ENCODE results near the gene PRXL2B. TPM values are rescaled to one million over a fixed set of nuclear protein-coding genes. Genes with fewer than 3 reads are reported as not detected.

Gene PRXL2B
- total RNA-seq, 1 experiment from 2014 or later, result 12.3 TPM

- Histone ChIP-seq H3K9me3 (no peaks in the 10 kb centered on the region), H3K27me3 (peaks cover under 1% of the 10 kb centered on the region; the same call in 1 of the 2 replicates), H3K4me3 (no peak overlapping the region), H3K36me3 (no peaks in the 10 kb centered on the region)
- DNase-seq, result no peak
These were observed 2.3 kb downstream of the PRXL2B start for GRCh38 chr1:2588661-2589430.

GRCh38 chr1:2589431-2590232 lies 3.1 kb downstream of the PRXL2B start:
- no peak for DNase-seq
- Histone ChIP-seq H3K36me3 (no peaks in the 10 kb centered on the region), H3K4me3 (no peak overlapping the region), H3K9me3 (no peaks in the 10 kb centered on the region), H3K27me3 (no peaks in the 10 kb centered on the region)

GRCh38 chr1:2590233-2591141 lies 3.9 kb downstream of the PRXL2B start:
- H3K36me3 ChIP-seq, result no peaks in the 10 kb centered on the region
- no peaks in the 10 kb centered on the region for H3K27me3 ChIP-seq
- no peaks in the 10 kb centered on the region for H3K9me3 ChIP-seq
- H3K4me3 ChIP-seq, result no peak overlapping the region
- no peak for DNase-seq

GRCh38 chr1:2591233-2591580 lies 4.6 kb downstream of the PRXL2B start:
- no peak for DNase-seq
- H3K4me3 ChIP-seq, result no peak overlapping the region
- H3K9me3 ChIP-seq, result no peaks in the 10 kb centered on the region
- H3K36me3 ChIP-seq, result no peaks in the 10 kb centered on the region
- no peaks in the 10 kb centered on the region for H3K27me3 ChIP-seq

DNA sequence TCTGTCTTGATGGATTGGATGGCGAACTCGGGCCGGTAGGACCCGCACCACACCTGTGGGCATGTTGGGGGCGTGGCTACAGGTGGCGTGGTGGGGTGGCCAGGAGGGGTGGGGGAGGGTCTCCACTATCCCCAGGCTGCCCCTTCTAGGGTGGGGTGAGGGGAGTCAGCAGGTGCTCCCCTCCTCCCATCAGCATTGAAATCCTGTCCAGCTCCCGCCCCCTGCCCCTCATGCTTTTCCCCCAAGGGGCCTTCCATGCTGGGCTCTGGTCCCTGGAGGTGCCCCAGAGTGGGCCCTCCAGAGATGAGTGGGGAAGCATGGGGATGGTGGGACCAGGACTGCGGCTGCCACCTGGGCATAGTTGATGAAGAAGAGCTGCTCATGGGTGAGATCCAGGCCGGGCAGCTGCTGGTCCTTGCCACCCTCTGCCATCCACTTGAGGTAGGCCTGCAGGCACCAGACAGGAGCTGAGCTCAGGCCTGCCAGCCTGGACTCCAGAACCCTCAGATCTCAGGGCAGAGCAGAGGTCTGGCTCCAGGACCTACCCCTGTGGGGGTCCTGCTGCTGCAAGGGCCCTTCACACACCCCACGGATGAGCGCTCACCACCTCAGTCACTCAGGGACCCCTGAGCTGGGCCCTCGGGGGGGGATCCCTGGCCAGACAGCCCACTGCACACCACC lies 5.1 kb downstream of the PRXL2B start:
- H3K27me3 ChIP-seq, result no peaks in the 10 kb centered on the region
- no peak for DNase-seq
- H3K9me3 ChIP-seq, result no peaks in the 10 kb centered on the region
- H3K4me3 ChIP-seq, result no peak overlapping the region
- H3K36me3 ChIP-seq, result no peaks in the 10 kb centered on the region

DNA sequence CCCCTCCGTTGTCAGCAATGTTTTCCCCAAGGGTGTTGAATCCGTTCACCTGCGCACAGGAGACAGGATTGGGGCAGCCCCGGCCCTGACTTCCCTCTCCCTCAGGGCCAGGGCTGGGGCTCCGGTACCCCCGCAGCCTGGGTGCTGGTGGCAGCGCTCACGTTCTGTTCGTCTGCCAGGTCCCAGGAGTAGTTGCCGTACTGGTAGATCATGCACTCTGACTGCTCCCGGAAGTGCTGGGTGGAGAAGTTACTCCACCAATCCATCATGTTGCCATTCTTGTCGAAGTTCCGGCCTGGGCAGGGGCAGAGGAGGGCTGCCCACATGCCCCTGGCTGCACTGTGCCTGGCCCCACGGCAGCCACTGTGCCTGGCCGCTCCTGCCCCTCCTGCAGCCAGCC lies 6.1 kb downstream of the PRXL2B start:
- H3K4me3 ChIP-seq, result no peak overlapping the region
- no peaks in the 10 kb centered on the region for H3K36me3 ChIP-seq
- DNase-seq, result no peak
- H3K27me3 ChIP-seq, result no peaks in the 10 kb centered on the region
- H3K9me3 ChIP-seq, result no peaks in the 10 kb centered on the region

GRCh38 chr1:2593251-2593878 lies 6.8 kb downstream of the PRXL2B start:
- no peaks in the 10 kb centered on the region for H3K9me3 ChIP-seq
- no peak for DNase-seq

DNA sequence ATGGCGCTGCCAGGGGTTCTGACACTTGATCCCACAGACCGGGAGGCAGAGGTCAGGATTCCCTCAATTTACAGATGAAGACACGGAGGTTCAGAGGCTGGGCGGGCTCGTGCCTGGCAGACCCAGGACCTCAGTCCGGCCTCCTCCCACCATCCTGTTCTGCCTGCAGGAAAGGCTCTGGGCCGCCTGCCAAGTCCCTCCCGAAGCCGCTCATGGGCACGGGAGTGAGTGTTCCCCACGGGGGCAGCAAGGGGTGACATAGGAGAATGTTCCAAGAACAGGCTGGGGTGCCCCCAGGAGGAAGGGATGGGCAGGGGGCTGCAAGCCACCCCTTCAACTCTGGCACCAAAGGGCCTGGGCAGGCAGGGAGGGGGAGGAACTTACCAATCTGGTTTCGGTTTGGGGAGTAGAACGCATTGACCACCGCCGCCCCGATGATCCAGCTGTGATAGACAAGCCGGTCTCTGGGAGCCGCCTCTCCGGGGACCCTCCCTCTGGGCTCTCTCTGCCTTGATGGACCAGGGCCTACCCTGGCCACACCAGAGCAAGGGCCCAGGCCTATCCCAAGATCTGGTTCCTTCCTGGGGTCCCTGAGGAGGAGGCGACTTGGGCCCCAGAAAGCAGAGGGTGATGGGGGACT lies 7.5 kb downstream of the PRXL2B start:
- Histone ChIP-seq H3K9me3 (no peaks in the 10 kb centered on the region; the same call in 1 of the 2 replicates), H3K27me3 (no peaks in the 10 kb centered on the region), H3K4me3 (no peak overlapping the region), H3K36me3 (no peaks in the 10 kb centered on the region)
- DNase-seq, result no peak

More at GRCh38 chr1:2593251-2593878, 6.8 kb downstream of the PRXL2B start:
- Histone ChIP-seq H3K4me3 (no peak overlapping the region), H3K36me3 (no peaks in the 10 kb centered on the region), H3K27me3 (no peaks in the 10 kb centered on the region)

- DNase-seq, result no peak
- H3K27me3 ChIP-seq, result no peaks in the 10 kb centered on the region
These were observed 8.1 kb downstream of the PRXL2B start for GRCh38 chr1:2594641-2595131.

DNA sequence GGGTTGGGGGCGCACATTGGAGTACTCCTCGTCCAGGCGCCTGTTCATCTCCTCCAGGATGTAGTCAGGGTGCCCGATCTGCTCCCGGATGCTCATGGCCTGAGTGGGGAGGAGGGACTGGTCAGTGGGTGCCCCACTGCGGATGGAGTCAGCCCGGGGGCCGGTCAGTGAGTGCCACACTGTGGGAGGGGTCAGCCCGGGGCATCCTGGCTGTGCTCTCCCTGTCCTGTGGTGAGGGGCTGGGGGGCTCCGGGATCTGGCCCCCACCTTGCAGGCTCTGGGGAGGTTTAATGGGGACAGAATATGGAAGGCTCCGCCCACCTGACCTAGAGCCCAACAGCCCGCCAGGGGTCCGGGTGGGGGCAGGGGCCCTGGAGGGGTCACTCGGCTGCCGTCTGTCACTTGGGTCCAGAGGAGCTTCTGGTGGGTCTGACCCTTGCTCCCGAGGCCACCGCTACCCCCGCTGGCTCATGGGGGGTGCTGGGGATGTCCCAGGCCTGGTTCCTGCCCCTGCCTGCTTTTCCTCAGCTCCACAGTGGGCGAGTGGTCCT lies 8.8 kb downstream of the PRXL2B start:
- Histone ChIP-seq H3K27me3 (no peaks in the 10 kb centered on the region), H3K36me3 (no peaks in the 10 kb centered on the region), H3K9me3 (no peaks in the 10 kb centered on the region; the same call in 1 of the 2 replicates), H3K4me3 (no peak overlapping the region)
- DNase-seq, result no peak

More at GRCh38 chr1:2594641-2595131, 8.1 kb downstream of the PRXL2B start:
- Histone ChIP-seq H3K4me3 (no peak overlapping the region), H3K36me3 (no peaks in the 10 kb centered on the region), H3K9me3 (no peaks in the 10 kb centered on the region; the same call in 1 of the 2 replicates)

DNA sequence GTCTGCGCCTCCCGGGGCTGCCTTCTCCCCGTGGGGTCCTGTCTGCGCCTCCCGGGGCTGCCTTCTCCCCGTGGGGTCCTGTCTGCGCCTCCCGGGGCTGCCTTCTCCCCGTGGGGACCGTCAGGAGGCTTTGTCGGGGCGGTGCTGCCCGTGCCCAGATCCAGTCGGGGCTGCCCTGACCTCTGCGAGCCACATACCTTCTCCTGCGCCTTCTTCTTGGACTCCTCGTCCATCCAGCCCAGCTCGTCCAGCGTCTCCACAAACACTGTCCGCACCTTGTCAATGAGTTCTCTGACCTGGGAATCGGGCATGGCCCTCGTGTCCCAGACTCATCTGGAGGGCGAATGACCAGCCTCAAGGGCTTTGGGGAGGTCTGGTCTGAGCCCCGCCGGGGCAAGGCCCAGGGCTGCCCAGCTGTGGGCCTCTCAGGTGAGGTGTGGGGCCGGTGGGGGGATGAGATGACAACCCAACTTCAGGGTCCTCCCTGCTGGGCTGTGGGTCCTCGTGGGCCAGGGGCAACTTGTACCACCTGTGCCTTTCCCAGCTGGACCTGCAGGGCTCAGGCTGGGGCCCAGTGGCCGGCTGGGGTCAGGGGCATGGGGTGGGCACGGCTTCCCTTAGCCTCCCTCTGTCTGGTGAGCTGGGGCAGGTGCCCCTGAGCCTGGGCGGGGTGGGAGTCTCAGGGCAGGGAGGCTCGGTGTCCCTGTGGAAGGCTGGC lies 9.4 kb downstream of the PRXL2B start:
- no peaks in the 10 kb centered on the region; the same call in 1 of the 2 replicates for H3K9me3 ChIP-seq
- no peak for DNase-seq
- H3K27me3 ChIP-seq, result 0 out of 2 replicates have a peak, but pooled peaks cover 3% of the 10 kb centered on the region
- no peaks in the 10 kb centered on the region for H3K36me3 ChIP-seq
- H3K4me3 ChIP-seq, result no peak overlapping the region

GRCh38 chr1:2596530-2597333 lies 10.2 kb downstream of the PRXL2B start:
- no peak for DNase-seq
- no peaks in the 10 kb centered on the region; the same call in 1 of the 2 replicates for H3K9me3 ChIP-seq
- H3K36me3 ChIP-seq, result no peaks in the 10 kb centered on the region
- H3K4me3 ChIP-seq, result no peak overlapping the region
- 0 out of 2 replicates have a peak, but pooled peaks cover 3% of the 10 kb centered on the region for H3K27me3 ChIP-seq

DNA sequence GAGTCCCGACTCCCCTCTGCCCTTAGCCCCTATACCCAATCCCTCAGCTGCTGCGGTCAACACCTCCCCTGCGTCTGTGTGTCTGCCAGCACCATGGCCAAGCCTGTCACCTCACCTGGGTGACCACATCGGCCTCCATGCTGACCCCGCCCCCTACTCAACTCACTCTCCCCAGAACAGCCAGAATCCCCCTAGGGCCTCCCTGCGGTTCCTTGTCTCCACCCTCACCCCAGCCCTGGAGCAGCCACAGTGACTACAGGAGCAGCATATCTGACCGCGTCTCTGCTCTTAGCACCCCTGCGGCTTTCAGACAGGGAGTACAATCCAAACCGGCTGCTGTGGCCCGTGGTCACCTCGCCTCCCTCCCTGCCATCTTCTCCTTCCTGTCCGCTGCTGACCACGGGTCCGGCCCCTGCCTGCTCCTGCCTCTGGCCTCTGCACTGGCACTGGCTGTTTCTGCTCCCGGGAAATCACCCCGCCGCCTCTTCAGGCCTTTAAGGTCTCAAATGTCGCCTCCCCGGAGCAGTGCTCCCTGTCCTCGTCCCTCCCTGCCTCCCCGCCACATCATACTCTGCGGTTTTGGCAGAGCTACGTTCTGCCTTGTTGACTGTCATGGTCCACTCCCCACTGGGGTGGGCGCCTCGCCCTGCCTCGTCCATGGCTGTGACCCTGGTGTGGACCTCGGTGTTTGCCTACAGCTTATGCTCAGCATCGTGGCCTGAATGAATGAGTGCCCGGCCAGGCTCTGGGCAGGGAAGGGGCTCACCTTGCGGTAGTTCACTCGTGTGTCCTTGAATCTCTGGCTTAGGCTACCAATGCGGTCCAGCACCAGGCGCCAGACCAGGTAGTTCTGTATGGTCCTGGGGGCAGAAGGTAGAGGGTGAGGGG lies 11.1 kb downstream of the PRXL2B start:
- no peak for DNase-seq
- Histone ChIP-seq H3K36me3 (no peaks in the 10 kb centered on the region), H3K4me3 (no peak overlapping the region), H3K27me3 (0 out of 2 replicates have a peak, but pooled peaks cover 3% of the 10 kb centered on the region), H3K9me3 (no peaks in the 10 kb centered on the region; the same call in 1 of the 2 replicates)

All from MG63 (cell line).